Calu3 (cell line): Measurements from ENCODE around the gene CCDC167. TPM values are rescaled to one million over a fixed set of nuclear protein-coding genes. Genes with fewer than 3 reads are reported as not detected.
A peak's percentile ranks its signal among the peaks of the same experiment; 100 is the strongest.

Source experiments
- Bru-seq: library from RNA; stranded (reverse); fragments of 400-500 nt; gene quantifications from one replicate; lab custom pipeline; 2021; lab: Mats Ljungman, UMichigan
- BruChase-seq, 2 experiments: library from RNA; stranded (reverse); fragments of 400-500 nt; gene quantifications; one replicate each; lab custom pipeline; 2021; lab: Mats Ljungman, UMichigan
- BruUV-seq: library from RNA; stranded (reverse); fragments of 400-500 nt; replicated peaks from 2 replicates; lab custom pipeline; 2021; lab: Mats Ljungman, UMichigan
- CTCF ChIA-PET: fragments of 300-600 bp; sonication (Branson Sonifier 250); formaldehyde crosslinking; loops from one replicate; lab custom pipeline; 2022; ENCODE audit warnings: antibody characterized with exemption; lab: Charles Lee
- DNase-seq: peaks from one replicate; pipeline ENCODE4 v3.0.0; 2022
- H3K27ac Mint-ChIP-seq: one replicate; pipeline ENCODE4 v1.8.0; 2022; ENCODE audit warnings: mixed read lengths; ENCODE audit not compliant: unreplicated experiment
- H3K27me3 Mint-ChIP-seq: one replicate; pipeline ENCODE4 v1.8.0; 2022; ENCODE audit warnings: mixed read lengths; ENCODE audit not compliant: unreplicated experiment
- H3K36me3 Mint-ChIP-seq: one replicate; pipeline ENCODE4 v1.8.0; 2022; ENCODE audit warnings: mild to moderate bottlenecking, moderate library complexity, mixed read lengths; ENCODE audit not compliant: insufficient read depth, unreplicated experiment
- H3K4me1 Mint-ChIP-seq: one replicate; pipeline ENCODE4 v1.8.0; 2022; ENCODE audit warnings: mild to moderate bottlenecking, low read depth, mixed read lengths; ENCODE audit not compliant: unreplicated experiment
- H3K4me3 Mint-ChIP-seq: one replicate; pipeline ENCODE4 v1.8.0; 2022; ENCODE audit warnings: mild to moderate bottlenecking, low read depth, moderate library complexity, mixed read lengths; ENCODE audit not compliant: unreplicated experiment
- H3K9me3 Mint-ChIP-seq: one replicate; pipeline ENCODE4 v1.8.0; 2022; ENCODE audit warnings: low read depth, mixed read lengths; ENCODE audit not compliant: unreplicated experiment
- intact Hi-C: fragments of 100-400 bp; cut with micrococcal nuclease; formaldehyde crosslinking; loops from one replicate; pipeline ENCODE4 v1.10.0; 2022; ENCODE audit not compliant: unreplicated experiment
- long read RNA-seq: library from polyadenylated mRNA; stranded (forward); transcript quantifications from one replicate; pipeline ENCODE4 v2.0.0, GENCODE V29; 2022
- total RNA-seq: library from RNA; stranded (reverse); gene quantifications from 2 replicates; pipeline ENCODE4 v1.2.3, GENCODE V29; 2022
- TF ChIP-seq, protein P1 (sequence below): fragments of 200-600 bp; IDR thresholded peaks from one replicate; pipeline ENCODE4 v1.8.0; 2022; ENCODE audit warnings: antibody characterized with exemption; ENCODE audit not compliant: unreplicated experiment

The CCDC167 gene
- total RNA-seq (30.1 and 40.2 TPM in 2 replicates), Bru-seq, nascent RNA (percentile 56 among the genes with signal in this experiment), BruChase-seq, experiment 1, labeled RNA remaining after a 6-hour chase (percentile 53 among the genes with signal in this experiment), BruChase-seq, experiment 2, labeled RNA remaining after a 2-hour chase (percentile 54 among the genes with signal in this experiment)
- long read RNA-seq, transcript CCDC167-201 (4 exons, 619 nt) = major isoform, 81 of 82 reads
- long read RNA-seq, partial matches to known transcripts = 1 of 82 reads
- long read RNA-seq, other reads (novel, unspliced or antisense) = 0 of 82 reads

DNA sequence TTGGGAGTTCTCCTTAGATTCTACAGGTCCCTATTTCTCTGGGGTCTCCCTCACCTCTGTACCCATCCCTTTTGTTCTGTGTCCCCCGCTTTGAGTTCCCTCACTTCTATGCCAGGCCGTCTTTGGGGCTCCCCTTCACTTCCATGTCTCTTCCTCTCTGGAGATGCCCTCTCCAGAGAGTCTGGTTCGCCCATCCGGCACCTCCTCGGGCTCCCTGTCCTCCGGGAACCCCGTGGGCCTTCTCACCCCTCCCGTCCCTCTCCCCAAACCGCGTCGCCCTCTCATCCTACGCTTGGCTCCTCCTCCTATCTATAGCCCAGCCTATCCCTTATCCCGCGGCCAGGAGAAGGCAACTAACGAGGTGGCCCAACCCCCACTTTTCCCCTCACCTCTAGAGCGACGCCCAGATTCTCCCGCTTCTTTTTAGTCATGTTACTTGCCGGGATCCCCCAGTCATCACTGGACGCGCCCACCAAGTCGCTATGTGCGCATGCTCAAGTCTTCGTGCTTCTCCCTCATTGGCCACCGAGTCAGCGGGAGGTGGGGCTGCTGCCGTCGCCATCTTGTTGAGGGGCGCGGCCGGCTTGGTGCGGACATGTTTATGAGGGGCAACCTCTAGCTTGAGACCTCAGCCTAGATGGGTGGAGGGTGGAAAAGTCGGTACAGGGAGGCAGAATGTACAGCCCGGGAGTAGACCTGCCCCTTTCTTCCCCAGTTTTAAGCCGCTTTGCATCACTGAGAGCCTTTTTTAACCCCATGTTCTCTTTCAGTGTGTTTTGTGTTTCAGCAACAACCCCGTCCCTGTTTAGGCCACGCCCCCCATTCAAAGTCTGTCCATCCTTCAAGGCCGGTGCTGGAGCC is at the start of gene CCDC167:
Gene CCDC167, minus strand, starts transcription at position 461 of the 861 bp plus-strand sequence. Its CDS starts 30 bp downstream, at position 431.
- Mint-ChIP-seq H3K4me3 (peak within 1 kb of the TSS; percentile 84), H3K9me3 (no peaks in the 10 kb centered on the region), H3K36me3 (peaks cover 18% of the 10 kb centered on the region), H3K27me3 (peaks cover 32% of the 10 kb centered on the region), H3K27ac (peak within 1 kb of the TSS; percentile 82), H3K4me1 (peaks cover 9% of the 10 kb centered on the region)
- CTCF ChIA-PET = interaction anchor here (0.5 to 1.6 kb wide), 7 partner anchors 39 to 679 kb away, joined by 3 to 7 read pairs (median 4); no protein-coding TSS in a partner anchor
- intact Hi-C loops = no loop called here
- TF ChIP-seq, protein P1, sequence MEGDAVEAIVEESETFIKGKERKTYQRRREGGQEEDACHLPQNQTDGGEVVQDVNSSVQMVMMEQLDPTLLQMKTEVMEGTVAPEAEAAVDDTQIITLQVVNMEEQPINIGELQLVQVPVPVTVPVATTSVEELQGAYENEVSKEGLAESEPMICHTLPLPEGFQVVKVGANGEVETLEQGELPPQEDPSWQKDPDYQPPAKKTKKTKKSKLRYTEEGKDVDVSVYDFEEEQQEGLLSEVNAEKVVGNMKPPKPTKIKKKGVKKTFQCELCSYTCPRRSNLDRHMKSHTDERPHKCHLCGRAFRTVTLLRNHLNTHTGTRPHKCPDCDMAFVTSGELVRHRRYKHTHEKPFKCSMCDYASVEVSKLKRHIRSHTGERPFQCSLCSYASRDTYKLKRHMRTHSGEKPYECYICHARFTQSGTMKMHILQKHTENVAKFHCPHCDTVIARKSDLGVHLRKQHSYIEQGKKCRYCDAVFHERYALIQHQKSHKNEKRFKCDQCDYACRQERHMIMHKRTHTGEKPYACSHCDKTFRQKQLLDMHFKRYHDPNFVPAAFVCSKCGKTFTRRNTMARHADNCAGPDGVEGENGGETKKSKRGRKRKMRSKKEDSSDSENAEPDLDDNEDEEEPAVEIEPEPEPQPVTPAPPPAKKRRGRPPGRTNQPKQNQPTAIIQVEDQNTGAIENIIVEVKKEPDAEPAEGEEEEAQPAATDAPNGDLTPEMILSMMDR = no peak
- DNase-seq = peak; percentile 98
- no TSS peak for BruUV-seq

- Mint-ChIP-seq H3K4me1 (peaks cover 22% of the 10 kb centered on the region), H3K9me3 (no peaks in the 10 kb centered on the region), H3K36me3 (no peaks in the 10 kb centered on the region), H3K27ac (no peak overlapping the region), H3K4me3 (no peak overlapping the region), H3K27me3 (peaks cover 30% of the 10 kb centered on the region)
- intact Hi-C loops = no loop called here
- no peak for DNase-seq
- BruUV-seq = no TSS peak
- CTCF ChIA-PET = interaction anchor here (1.0 kb wide), 1 partner anchor 11 kb away, joined by 4 read pairs; no protein-coding TSS in a partner anchor
- TF ChIP-seq, protein P1 = no peak
Measured at GRCh38 chr6:37549154-37549553, 49.5 kb upstream of the CCDC167 start.

DNA sequence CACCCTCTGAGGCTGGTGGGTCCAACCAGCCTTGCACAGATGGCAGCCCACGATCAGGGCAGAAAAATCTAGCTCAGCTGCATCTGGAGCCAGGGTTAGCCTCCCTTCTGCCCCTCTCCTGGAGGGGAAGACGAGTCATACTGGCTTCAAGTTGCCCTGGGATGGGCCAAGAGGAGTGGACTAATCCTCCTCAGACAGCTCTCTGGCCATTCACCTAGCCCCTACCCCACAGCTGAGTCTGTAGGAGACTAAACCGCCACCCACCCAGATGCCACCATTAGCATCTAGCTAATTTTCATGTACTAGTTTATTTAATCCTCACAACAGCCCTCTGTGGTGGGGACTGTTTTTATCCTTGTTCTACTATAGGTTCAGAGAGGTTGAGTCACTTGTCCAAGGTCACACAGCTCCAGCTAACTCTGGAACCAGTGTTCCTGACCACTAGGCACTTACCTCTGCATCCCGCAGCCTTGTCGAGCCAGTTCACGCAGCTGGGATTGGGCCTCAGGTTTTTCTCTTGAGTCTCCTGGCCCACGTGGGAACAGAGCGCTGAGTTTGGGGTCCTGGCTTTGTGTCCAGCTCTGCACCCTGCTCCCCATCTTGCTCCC is 48.5 kb upstream of the CCDC167 start:
- TF ChIP-seq, protein P1 = no peak
- Mint-ChIP-seq H3K27me3 (peaks cover 39% of the 10 kb centered on the region), H3K9me3 (no peaks in the 10 kb centered on the region), H3K27ac (no peak overlapping the region), H3K36me3 (no peaks in the 10 kb centered on the region), H3K4me1 (peaks cover 12% of the 10 kb centered on the region), H3K4me3 (no peak overlapping the region)
- intact Hi-C loops = no loop called here
- DNase-seq = no peak
- CTCF ChIA-PET = interaction anchor here (0.8 to 1.8 kb wide), 2 partner anchors 10 to 18 kb away, joined by 3 to 8 read pairs; no protein-coding TSS in a partner anchor
- no TSS peak for BruUV-seq

DNA sequence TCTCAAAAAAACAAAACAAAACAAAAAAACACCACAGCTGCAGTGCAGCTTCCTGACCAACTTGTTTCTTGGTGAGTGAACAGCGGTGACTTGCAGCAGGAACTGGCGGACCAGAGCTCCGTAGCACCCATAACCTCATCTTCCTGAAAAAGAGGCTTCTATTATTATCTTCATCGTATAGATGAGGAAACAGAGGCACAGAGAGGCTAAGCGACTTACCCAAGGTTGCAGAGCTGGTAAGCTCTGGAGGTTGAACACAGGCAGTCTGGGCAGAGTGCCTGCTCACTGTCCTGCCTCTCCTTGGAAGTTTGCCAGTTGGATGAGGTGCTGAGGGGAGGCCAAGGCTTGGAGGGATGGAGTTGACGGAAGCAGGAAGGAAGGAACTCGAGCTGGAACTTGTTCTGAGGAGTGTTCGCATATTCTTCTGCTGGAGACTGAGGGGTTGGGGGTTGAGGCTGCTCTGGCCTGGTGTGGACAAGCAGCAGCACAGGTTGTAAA is 47.9 kb upstream of the CCDC167 start:
- CTCF ChIA-PET = interaction anchor here (0.8 to 1.8 kb wide), 2 partner anchors 9 to 19 kb away, joined by 3 to 8 read pairs; no protein-coding TSS in a partner anchor

More for the DNA sequence above, 47.9 kb upstream of the CCDC167 start:
- BruUV-seq = no TSS peak
- Mint-ChIP-seq H3K9me3 (no peaks in the 10 kb centered on the region), H3K27ac (no peak overlapping the region), H3K4me3 (no peak overlapping the region), H3K27me3 (peaks cover 45% of the 10 kb centered on the region), H3K4me1 (peaks cover 10% of the 10 kb centered on the region), H3K36me3 (no peaks in the 10 kb centered on the region)
- DNase-seq = no peak
- intact Hi-C loops = no loop called here
- TF ChIP-seq, protein P1 = no peak
